GM13976 (cell line): ENCODE data around the gene H2BK1.

Source experiments
- DNase-seq: peaks from one replicate; pipeline ENCODE4 v3.0.0; 2012; ENCODE audit warnings: low spot score
- CTCF ChIP-seq: IDR thresholded peaks from 2 replicates; pipeline ENCODE4 v1.5.1; 2012; ENCODE audit warnings: borderline replicate concordance, mild to moderate bottlenecking; ENCODE audit not compliant: insufficient read depth; ENCODE audit errors: extremely low read depth, missing control alignments, control extremely low read depth
- in situ Hi-C: fragments of 300-500 bp; cut with MboI; formaldehyde crosslinking; loops from one replicate; pipeline ENCODE4 v1.12.0; 2022; ENCODE audit warnings: low sequenced_read_pairs, mixed read lengths, inconsistent platforms; ENCODE audit not compliant: unreplicated experiment

Gene H2BK1

DNA sequence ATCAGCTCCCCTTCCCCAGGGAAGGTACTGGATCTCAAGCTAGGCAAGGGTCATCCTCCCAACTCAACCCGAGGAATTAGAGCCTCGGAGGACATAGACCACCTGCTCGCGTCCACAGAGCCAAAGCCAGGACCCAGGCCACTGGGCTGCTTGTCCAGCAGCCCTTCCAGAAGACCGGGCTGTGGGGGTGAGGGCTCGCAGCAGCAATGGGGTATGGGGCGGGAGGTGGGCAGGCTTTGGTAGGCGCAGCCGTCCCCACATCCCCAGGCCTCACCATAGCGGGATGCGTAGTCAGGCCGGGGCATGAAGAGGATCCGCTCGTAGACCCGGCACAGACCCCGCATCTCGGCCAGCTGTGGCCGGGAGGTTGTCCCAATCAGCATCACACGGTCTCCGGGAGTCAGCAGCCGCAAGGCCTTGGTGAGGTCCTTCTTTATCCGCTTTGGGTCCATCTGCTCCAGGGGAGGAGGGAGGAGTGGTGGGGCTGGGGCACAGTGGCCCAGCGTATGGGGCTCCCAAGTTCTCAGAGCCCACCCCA is 18.2 kb downstream of the H2BK1 start:
- no peak for DNase-seq
- no peak for TF ChIP-seq CTCF
- in situ Hi-C loops, result no loop called here

DNA sequence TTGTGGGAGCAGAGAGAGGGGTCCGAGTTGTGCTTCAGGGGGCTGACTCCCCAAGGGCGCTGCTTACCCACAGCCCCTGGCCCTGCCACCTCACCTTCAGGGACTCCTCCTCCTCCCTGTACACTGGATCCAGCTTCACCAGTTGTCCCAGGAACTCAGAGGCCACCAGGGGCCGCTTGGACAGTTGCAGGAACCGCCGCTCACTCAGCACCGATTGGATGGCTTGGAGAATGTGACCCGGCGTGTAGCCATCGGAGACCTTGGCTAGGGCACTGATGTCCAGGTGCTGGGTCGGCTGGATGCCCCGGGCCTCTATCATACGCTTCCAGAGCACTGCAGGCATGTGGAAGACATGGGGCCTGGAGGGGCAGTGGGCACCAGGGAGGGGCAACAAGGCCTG is 18.7 kb downstream of the H2BK1 start:
- in situ Hi-C loops, result no loop called here
- no peak for TF ChIP-seq CTCF
- no peak for DNase-seq

DNA sequence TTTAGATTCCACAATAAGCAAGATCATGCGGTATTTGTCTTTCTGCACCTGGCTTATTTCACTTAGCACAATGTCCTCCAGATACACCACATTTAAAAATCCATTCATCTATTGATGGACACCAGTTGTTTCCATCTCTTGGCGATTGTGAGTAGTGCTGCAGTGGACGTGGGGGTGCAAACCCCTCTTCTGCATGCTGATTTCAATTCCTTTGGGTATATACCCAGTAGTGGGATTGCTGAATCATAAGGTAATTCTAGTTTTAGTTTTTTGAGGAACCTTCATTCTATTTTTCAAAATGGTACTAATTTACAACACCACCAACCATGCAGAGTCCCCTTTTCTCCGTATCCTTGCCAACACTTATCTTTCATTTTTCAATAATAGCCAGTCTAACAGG is 21.2 kb downstream of the H2BK1 start:
- no peak for TF ChIP-seq CTCF
- in situ Hi-C loops, result no loop called here
- DNase-seq, result no peak

DNA sequence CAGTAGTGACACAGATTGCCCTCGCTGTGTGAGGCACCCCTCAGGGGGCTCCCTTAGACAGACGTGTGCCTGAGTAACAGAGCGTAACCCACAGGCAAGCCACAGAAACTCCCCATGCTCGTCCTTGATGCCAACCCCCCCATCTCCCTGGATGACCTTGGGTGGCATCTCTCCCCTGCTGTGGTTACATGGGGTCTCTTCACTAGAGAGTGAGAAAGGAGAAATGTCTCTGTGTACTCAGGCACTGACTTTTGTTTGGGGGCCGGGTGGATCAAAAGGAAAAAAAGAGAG is 22.1 kb downstream of the H2BK1 start:
- in situ Hi-C loops, result no loop called here
- no peak for DNase-seq
- TF ChIP-seq CTCF, result no peak

GRCh38 chr7:151187409-151188251 is 22.7 kb downstream of the H2BK1 start:
- in situ Hi-C loops, result no loop called here

More at GRCh38 chr7:151187409-151188251, 22.7 kb downstream of the H2BK1 start:
- DNase-seq, result no peak
- TF ChIP-seq CTCF, result no peak
